GM19438 (cell line): Measurements from ENCODE around the gene ADGRV1.

Experiments used
- ATAC-seq: cut with Tn5 transposase; IDR thresholded peaks from one replicate; pipeline ENCODE4 v1.9.1; 2021; ENCODE audit warnings: low read depth; ENCODE audit not compliant: unreplicated experiment

Gene ADGRV1

GRCh38 chr5:91119981-91120850, 561.6 kb downstream of the ADGRV1 start:
- ATAC-seq: no peak

- ATAC-seq: no peak
Measured at GRCh38 chr5:91121347-91121993, 562.9 kb downstream of the ADGRV1 start.

- no peak for ATAC-seq
Measured at GRCh38 chr5:91122651-91123050, 564.1 kb downstream of the ADGRV1 start.

- ATAC-seq: no peak
Measured at GRCh38 chr5:91123291-91123690, 564.7 kb downstream of the ADGRV1 start.

- ATAC-seq: no peak
Measured at GRCh38 chr5:91123901-91124300, 565.3 kb downstream of the ADGRV1 start.

GRCh38 chr5:91125916-91126315, 567.3 kb downstream of the ADGRV1 start:
- ATAC-seq: no peak

- ATAC-seq: no peak
Measured at GRCh38 chr5:91126448-91126847, 567.9 kb downstream of the ADGRV1 start.

GRCh38 chr5:91126888-91127287, 568.3 kb downstream of the ADGRV1 start:
- ATAC-seq: no peak

GRCh38 chr5:91127456-91128081, 569.0 kb downstream of the ADGRV1 start:
- no peak for ATAC-seq

- no peak for ATAC-seq
Measured at GRCh38 chr5:91128604-91129003, 570.0 kb downstream of the ADGRV1 start.

- ATAC-seq: no peak
Measured at GRCh38 chr5:91129748-91130147, 571.2 kb downstream of the ADGRV1 start.

GRCh38 chr5:91130759-91131158, 572.2 kb downstream of the ADGRV1 start:
- no peak for ATAC-seq

- ATAC-seq: no peak
Measured at GRCh38 chr5:91132550-91132949, 574.0 kb downstream of the ADGRV1 start.

- ATAC-seq: no peak
Measured at GRCh38 chr5:91133183-91133582, 574.6 kb downstream of the ADGRV1 start.

GRCh38 chr5:91135475-91136248, 577.1 kb downstream of the ADGRV1 start:
- no peak for ATAC-seq

- no peak for ATAC-seq
Measured at GRCh38 chr5:91136271-91136670, 577.7 kb downstream of the ADGRV1 start.

GRCh38 chr5:91137647-91138046, 579.0 kb downstream of the ADGRV1 start:
- no peak for ATAC-seq

- no peak for ATAC-seq
Measured at GRCh38 chr5:91139572-91140200, 581.1 kb downstream of the ADGRV1 start.

- no peak for ATAC-seq
Measured at GRCh38 chr5:91140657-91141056, 582.1 kb downstream of the ADGRV1 start.

- ATAC-seq: no peak
Measured at GRCh38 chr5:91141642-91142041, 583.0 kb downstream of the ADGRV1 start.
